ENCODE measurements around the gene DNM3.

Gene DNM3

GRCh38 chr1:171931752-171932151, 90.5 kb downstream of the DNM3 start:
- ATAC-seq: no peak

GRCh38 chr1:171934664-171935063, 93.4 kb downstream of the DNM3 start:
- no peak for ATAC-seq

DNA sequence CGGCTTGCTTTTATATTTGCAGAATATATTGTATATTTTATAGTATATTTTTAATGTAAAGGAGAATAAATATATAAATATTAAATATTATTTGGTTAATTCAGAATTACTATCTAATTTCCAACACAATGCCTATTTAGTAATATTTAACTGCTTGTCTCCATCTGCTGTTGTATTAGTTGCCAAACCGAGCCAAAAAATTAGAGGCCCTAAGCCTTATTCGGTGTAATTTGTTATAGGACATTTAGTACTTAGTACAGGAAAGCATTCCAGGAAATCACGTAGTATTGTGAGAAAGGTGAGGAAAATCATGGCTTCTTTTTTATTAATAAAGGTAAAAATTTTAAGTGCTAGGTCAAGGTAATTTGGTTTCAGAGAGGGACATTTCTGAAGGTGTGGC, 93.8 kb downstream of the DNM3 start:
- no peak for ATAC-seq

DNA sequence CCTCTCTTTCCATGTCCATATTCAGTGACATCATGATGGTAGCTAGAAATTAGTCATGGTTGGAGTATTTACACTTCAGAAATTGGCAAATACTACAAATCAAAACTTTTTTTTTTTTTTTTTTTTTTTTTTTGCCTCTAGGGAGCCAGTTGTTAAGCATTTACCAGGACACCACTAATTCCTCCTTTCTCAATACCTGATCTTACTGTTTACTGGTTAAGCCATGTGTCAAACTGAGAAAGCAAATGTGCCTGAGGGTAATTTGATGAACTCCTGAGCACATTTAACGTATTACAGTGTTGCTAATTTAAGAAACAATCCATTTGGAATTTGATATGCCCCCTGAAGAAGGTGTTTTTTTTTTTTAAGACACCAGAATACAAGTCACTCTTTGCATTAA, 94.4 kb downstream of the DNM3 start:
- ATAC-seq: no peak

- no peak for ATAC-seq
Observed at GRCh38 chr1:171937938-171938337, 96.6 kb downstream of the DNM3 start.

DNA sequence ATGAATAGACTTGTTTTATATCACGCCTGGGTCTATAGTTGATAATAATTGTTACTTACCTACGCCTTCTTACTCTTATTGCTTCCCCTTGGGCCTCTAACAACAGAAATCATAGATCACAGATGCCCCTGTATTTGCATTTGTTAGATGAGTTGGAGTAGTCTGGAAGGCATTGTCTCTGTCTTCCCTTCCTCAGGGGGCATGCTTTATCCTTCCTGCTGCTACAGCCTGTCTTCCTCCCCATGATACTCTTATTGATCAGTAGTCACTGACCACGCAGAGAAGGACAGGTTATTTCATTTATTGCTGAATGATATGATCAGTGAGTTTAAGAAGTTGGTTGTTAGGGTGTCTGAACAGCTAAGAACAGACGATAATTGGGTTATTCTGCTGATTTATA, 98.4 kb downstream of the DNM3 start:
- ATAC-seq: no peak

GRCh38 chr1:171940368-171940767, 99.1 kb downstream of the DNM3 start:
- no peak for ATAC-seq

- no peak for ATAC-seq
Observed at GRCh38 chr1:171941920-171942319, 100.6 kb downstream of the DNM3 start.

DNA sequence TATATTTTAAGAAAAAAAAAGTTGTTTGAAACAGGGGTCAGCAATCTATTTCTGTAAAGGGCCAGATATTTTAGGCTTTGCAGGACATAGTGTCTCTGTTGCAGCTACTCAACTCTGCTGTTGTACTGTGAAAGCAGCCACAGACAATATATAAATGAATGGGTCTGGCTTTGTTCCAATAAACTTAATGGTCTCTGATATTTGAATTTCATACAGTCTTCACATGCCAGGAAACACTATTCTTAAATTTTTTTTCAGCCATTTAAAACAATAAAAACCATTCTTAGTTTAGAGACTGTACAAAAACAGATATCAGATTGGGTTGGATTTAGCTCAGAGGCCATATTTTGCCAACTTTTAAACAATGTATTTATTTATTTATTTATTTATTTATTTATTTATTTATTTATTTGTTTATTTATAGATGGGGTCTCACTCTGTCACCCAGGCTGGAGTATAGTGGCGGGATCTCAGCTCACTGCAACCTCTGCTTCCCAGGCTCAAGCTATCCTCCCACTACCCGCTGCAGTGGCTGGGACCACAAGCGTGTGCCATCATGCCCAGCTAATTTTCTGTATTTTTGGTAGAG, 102.8 kb downstream of the DNM3 start:
- ATAC-seq: no peak

DNA sequence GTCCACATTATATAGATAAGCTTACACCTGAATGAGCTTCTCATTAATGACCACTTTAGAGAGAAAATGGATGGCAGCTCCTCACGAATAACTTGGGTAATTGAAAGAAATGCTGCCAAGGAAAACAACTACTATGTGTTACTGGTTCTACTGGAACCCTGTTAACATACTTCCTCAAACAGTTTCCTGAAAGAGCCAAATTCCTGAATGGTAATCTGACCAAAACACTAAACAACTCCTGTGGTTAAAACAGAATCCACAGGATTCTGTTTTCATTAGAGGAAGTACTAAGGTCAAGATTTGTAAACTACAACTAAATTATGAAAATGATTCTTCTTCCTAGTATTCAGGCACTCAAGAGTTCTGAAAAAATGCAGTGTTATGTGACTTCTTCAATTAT, 107.2 kb downstream of the DNM3 start:
- no peak for ATAC-seq

GRCh38 chr1:171949316-171949715, 108.0 kb downstream of the DNM3 start:
- ATAC-seq: no peak

DNA sequence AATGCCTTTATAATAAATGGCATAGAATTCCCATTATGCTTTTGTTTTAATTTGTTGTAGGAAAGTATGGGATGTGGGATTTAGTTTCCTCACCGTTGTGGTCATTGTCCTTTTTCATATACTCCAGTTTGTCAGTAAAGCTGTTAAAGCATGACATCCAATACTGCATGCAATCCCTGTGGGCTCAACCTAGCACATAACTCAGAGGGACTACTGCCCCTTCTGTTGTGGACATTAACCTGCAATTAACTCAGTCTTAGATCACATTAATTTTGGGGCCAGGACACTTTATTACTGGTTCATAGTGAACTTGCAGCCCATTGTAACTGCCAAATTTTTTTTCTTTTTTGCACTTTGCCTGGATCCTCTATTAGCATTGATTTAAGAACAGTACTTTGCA, 112.5 kb downstream of the DNM3 start:
- no peak for ATAC-seq

DNA sequence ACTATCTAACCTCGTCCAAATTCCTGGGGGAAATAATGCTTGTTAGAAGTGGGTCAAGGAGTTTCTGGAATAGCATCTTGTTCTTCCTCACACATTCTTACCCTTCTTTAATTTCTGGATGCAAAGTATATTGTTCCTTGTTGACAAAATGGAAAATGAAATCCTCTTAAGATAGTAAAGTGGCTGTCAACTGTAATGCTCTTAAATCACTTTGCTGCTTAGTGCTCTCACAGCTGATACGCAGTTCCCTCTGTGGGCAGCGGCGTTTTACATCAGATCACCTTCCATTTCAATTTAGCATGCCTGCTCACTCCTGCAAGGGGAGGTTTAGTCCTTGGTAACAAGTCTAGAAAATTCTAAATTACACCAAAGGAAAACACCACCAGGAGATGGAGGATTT, 113.1 kb downstream of the DNM3 start:
- ATAC-seq: no peak

DNA sequence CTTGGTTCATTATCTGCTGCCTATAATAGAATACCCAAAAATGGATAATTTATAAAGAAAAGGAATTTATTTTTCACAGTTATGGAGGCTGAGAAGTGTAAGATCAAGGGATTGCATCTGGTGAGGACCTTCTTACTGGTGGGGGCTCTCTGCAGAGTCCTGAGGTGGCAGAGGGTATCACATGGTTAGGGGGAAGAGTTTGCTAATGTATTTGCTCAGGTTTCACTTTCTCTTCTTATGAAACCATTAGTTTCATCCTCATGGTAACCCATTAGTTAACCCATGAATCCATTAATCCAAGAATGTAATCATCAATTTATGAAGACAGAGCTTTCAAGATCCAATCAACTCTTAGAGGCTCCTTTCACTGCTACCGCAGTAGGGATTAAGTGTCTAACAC, 120.6 kb downstream of the DNM3 start:
- no peak for ATAC-seq

- ATAC-seq: no peak
Observed at GRCh38 chr1:171963762-171964161, 122.5 kb downstream of the DNM3 start.

DNA sequence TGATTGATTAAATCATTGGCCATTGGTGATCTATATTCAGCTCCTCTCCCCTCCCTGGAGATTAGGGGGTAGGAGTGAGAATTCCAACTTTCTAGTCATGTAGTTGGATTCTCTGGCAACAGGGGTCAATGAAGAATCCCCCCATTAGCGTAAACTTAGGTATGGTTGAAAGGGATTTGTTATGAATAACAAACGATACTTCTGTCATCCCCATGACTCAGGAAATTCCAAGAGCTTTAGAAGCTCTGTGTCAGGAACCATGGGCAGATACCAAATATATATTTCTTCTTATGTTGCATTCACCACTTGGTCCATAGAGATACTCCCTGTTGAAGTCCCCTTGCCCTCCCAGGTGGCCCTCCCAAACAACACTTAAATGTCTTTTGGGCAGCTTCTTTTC, 124.5 kb downstream of the DNM3 start:
- no peak for ATAC-seq

DNA sequence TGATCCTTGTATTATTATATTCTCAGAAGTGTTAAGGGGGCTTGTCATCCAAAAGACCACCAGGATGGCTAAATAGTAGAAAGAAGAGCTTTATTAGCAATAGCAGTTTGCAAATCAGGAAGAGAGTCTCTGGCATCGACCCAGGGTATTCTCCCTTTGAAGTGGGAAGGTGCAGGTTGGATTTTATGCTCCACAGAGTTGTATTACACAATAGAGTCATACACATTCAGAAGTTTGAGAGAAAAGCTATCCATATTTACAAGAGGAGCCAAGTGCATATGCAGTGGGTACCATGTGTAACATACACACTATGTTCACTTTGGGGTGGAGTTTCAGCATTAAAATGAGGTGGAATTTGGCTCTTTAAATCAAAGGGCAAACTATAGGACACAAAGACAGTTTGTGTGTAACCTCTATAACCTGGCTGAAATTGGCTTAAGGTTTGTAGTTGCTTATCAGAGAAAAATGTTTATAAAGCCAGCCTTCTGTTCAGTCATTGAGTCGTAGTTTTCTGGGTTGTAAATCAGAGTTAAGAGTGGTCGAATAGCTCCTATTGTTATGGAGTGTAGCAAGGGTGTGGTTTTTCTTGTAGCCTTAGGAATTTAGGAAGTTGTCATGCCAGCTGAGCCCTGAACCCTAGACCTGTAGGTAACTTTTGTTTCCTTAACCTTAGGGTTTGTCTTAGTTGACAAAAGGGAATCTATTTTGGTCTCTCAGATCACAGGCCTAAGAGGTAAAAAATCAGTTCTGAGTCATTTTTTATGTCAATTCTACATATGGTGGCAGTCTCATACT, 125.3 kb downstream of the DNM3 start:
- no peak for ATAC-seq

GRCh38 chr1:171969226-171969625, 127.9 kb downstream of the DNM3 start:
- no peak for ATAC-seq

- no peak for ATAC-seq
Observed at GRCh38 chr1:171969813-171970212, 128.5 kb downstream of the DNM3 start.

DNA sequence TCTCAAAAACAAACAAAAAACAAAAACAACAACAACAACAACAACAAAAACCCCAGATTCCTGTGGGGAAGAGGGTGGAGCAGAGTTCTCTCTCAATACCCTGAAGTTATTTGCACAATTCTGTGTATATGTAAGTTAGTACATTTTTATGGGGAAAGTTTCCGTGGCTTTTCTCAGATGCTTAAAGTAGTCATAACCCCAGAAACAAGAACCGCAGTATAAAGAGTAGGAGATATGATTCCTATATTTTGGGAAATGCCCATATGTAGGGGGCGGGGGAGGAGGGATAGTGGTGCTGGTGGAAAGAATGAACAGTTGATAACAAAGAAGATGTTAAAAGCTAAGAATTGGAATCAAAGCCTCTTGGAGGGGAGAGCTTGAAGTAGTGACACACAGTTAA, 131.5 kb downstream of the DNM3 start:
- ATAC-seq: no peak

- no peak for ATAC-seq
Observed at GRCh38 chr1:171973421-171973820, 132.1 kb downstream of the DNM3 start.

- ATAC-seq: no peak
Observed at GRCh38 chr1:171981303-171981702, 140.0 kb downstream of the DNM3 start.

GRCh38 chr1:171983584-171983983, 142.3 kb downstream of the DNM3 start:
- no peak for ATAC-seq

GRCh38 chr1:171984262-171984661, 143.0 kb downstream of the DNM3 start:
- no peak for ATAC-seq
